Inferior parietal cortex (tissue), 1 donor: ENCODE data around the gene POU4F1.

Source experiments
- DNase-seq: peaks from one replicate; pipeline ENCODE4 v3.0.0-alpha.2; 2016; ENCODE audit errors: extremely low spot score

Gene POU4F1

GRCh38 chr13:78592584-78592983 lies 10.8 kb downstream of the POU4F1 start:
- no peak for DNase-seq

DNA sequence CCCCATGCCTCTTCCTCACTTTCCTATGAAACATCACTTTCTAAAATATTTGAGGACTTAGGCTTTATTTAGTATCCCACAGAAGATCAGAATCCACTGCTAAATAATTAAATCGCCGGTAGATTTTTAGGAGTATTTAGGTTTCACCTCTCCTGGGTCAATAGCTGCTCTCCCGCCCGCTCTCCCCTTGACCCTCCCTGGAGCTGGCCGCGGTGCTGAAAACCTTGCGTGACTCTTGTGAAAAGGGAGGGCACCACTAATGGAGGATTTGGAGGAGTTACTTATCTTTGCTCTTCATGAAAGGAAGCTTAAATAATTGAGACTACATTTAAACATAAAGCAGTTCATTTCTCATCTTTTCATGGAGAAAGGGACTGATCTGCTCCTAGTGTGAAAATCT lies 14.1 kb downstream of the POU4F1 start:
- no peak for DNase-seq

DNA sequence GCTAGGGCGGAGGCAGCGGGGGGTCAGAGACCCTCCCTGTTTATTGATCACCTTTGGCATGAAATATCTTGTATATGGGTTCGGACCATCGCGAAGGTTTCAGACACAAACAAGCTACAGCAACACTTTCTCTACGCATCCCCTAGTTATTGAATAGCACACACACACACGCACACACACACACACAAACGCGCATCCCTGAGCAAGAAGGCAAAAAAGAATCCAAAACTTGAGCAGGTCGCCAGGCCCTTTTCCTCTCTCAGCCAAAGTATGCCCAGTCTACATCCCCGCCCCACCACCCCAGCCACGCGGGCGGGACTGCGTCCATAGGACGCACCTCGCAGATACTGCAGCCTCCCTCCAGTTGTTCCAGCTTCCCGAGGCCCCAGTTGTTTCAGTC lies 16.0 kb downstream of the POU4F1 start:
- DNase-seq, result no peak

- no peak for DNase-seq
These were observed 16.6 kb downstream of the POU4F1 start for GRCh38 chr13:78586706-78587105.

DNA sequence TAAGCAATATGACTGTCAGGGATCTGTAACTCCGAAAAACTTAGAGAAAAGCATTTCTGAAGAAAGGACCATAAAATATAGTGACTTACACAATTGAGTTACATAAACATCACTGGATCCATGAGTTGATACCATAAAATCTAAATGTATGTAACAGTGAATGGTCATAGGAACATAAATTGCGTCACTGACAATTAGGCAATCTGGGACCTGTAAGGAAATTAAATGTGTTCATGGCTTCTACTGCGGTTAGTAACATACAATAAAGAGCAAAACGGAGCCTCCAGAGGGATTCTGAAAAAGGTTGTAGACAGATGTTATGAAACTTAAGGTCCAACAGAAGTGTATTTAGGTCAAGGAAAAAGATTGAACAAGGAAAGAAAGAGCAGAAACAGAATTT lies 27.1 kb downstream of the POU4F1 start:
- DNase-seq, result no peak

GRCh38 chr13:78572459-78572858 lies 30.9 kb downstream of the POU4F1 start:
- no peak for DNase-seq

- no peak for DNase-seq
These were observed 34.3 kb downstream of the POU4F1 start for GRCh38 chr13:78569029-78569428.

- no peak for DNase-seq
These were observed 36.7 kb downstream of the POU4F1 start for GRCh38 chr13:78566631-78567030.

DNA sequence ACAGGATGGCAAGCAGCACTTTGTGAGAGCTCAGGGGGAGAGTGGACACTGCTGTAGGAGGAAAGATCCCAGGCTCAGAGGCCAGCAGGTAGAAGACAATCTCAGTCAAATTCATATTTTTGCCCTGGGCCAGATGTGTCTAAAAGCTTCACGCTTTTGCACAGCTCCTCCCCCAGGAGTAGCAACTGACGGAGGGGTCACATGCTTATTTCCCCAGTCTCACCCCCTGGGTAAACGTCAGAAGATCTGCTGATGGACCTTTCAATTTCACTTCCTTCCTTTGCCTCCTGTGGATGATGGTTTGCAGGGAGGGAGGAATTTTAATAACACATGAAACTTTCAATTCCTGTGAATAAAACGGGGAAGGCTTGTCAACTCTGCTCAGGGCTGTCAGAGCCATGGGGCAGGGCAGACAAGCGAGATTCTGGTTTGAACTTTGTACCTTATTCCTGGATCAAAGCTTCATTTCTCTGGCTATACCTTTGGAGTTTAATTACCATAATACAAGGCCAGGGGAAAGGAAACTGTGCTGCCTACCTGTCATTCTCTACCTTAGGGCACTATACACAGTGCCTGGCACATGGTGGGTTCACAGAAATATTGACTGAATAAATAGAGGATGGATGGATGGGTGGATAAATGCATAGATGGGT lies 41.0 kb downstream of the POU4F1 start:
- DNase-seq, result no peak
